Measurements from ENCODE around the gene USP47. TPM values are rescaled to one million over a fixed set of nuclear protein-coding genes. Genes with fewer than 3 reads are reported as not detected.

USP47 gene
- total and polyA plus RNA-seq, 2 of the 13 experiments (the other 11 are each of a cell fraction or from before 2014, with no cell fraction given) = 12.2 to 52.7 TPM

DNA sequence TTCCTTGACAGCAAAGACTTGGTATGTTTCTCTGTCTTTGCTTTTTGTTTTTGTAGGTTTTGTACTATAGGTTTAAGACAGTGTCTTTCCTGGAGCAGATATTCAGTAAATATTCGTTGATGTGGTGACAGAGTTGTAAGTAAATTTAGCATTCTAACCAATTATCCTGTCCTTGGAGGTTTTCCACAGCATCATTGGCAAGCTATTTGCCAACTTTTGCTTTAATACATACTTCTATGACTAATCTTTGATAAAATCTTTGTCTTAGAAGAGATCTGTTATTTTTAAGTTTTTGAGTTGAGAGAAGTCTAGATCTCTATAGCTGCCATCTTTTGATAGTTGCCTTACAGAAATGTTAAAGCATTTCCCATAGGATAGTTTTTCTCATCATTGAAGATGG lies 3.8 kb downstream of the USP47 start:
- no peak overlapping the region for H3K27ac ChIP-seq (ENCODE audit: extremely low read length, insufficient read depth, low read length)
- ATAC-seq (no peak), FAIRE-seq (no peak), DNase-seq (ENCODE audit: low spot score) (no peak)
- BruUV-seq (replicated peaks) = no TSS peak
- no peaks in the 10 kb centered on the region for H3K27me3 ChIP-seq (ENCODE audit: control insufficient read depth in 1 of 2, insufficient read depth in 2 of 2, low read length in 2 of 2)
- H3K4me1 ChIP-seq (ENCODE audit: insufficient read depth, low read length) = peaks cover 59% of the 10 kb centered on the region
- ChIA-PET POLR2A (no interaction called here), CTCF (ENCODE audit: low intra/inter-chr PET ratio, low total read pairs) (no interaction called here)
- intact Hi-C loops (cut with micrococcal nuclease; ENCODE audit: unreplicated experiment) (no loop called here), in situ Hi-C loops (cut with HindIII; ENCODE audit: extremely low pct_ligation_motif_present, low pct_unique_long_range_greater_than_20kb) (no loop called here)
- H3K4me2 ChIP-seq (ENCODE audit: low read depth, low read length) = peak overlapping the region; percentile 81; the same call in 1 of the 2 replicates
- H4K20me1 ChIP-seq (ENCODE audit: insufficient read depth, low read length) = peaks cover 54% of the 10 kb centered on the region
- H3K36me3 ChIP-seq (replicated peaks in 1 of 2; ENCODE audit: control insufficient read depth in 1 of 2, insufficient read depth in 2 of 2, low read length in 2 of 2) = no peaks in the 10 kb centered on the region
- H3K4me3 ChIP-seq (replicated peaks in 1 of 3; ENCODE audit: insufficient read depth in 1 of 3, low read depth in 2 of 3, low read length in 3 of 3) = no peak overlapping the region
- H3K9ac ChIP-seq (ENCODE audit: insufficient read depth, low read depth, low read length) = no peak overlapping the region
- no peak overlapping the region for H2AFZ ChIP-seq (ENCODE audit: low read length)
- peaks cover 84% of the 10 kb centered on the region for H3K79me2 ChIP-seq (ENCODE audit: insufficient read depth, low read length)
- TF ChIP-seq MAF1 (CRISPR knock-in tag; IDR thresholded peaks at IDR 0.05; ENCODE audit: borderline replicate concordance) (no peak), KAT8 (CRISPR knock-in tag; IDR thresholded peaks at IDR 0.05) (no peak), ZNF354B (CRISPR knock-in tag; IDR thresholded peaks at IDR 0.05) (no peak), ATRX (CRISPR knock-in tag; IDR thresholded peaks at IDR 0.05; ENCODE audit: borderline replicate concordance) (no peak), HDAC1 (CRISPR knock-in tag; IDR thresholded peaks at IDR 0.05) (no peak), TMF1 (CRISPR knock-in tag; IDR thresholded peaks at IDR 0.05; ENCODE audit: low read depth) (no peak), ZFAT (CRISPR knock-in tag; conservative IDR thresholded peaks at IDR 0.05) (no peak), SP5 (CRISPR knock-in tag; IDR thresholded peaks at IDR 0.05; ENCODE audit: borderline replicate concordance, low read depth) (no peak)
- TF ChIP-seq, protein P1, sequence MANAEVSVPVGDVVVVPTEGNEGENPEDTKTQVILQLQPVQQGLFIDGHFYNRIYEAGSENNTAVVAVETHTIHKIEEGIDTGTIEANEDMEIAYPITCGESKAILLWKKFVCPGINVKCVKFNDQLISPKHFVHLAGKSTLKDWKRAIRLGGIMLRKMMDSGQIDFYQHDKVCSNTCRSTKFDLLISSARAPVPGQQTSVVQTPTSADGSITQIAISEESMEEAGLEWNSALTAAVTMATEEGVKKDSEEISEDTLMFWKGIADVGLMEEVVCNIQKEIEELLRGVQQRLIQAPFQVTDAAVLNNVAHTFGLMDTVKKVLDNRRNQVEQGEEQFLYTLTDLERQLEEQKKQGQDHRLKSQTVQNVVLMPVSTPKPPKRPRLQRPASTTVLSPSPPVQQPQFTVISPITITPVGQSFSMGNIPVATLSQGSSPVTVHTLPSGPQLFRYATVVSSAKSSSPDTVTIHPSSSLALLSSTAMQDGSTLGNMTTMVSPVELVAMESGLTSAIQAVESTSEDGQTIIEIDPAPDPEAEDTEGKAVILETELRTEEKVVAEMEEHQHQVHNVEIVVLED (CRISPR knock-in tag; IDR thresholded peaks at IDR 0.05; ENCODE audit: borderline replicate concordance) = no peak
- TF ChIP-seq, protein P2, sequence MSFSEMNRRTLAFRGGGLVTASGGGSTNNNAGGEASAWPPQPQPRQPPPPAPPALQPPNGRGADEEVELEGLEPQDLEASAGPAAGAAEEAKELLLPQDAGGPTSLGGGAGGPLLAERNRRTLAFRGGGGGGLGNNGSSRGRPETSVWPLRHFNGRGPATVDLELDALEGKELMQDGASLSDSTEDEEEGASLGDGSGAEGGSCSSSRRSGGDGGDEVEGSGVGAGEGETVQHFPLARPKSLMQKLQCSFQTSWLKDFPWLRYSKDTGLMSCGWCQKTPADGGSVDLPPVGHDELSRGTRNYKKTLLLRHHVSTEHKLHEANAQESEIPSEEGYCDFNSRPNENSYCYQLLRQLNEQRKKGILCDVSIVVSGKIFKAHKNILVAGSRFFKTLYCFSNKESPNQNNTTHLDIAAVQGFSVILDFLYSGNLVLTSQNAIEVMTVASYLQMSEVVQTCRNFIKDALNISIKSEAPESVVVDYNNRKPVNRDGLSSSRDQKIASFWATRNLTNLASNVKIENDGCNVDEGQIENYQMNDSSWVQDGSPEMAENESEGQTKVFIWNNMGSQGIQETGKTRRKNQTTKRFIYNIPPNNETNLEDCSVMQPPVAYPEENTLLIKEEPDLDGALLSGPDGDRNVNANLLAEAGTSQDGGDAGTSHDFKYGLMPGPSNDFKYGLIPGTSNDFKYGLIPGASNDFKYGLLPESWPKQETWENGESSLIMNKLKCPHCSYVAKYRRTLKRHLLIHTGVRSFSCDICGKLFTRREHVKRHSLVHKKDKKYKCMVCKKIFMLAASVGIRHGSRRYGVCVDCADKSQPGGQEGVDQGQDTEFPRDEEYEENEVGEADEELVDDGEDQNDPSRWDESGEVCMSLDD (CRISPR knock-in tag; IDR thresholded peaks at IDR 0.05; ENCODE audit: borderline replicate concordance) = no peak
- WGBS (ENCODE audit: low lambda C conversion rate) = 87% methylated on average over 1 of the region's 1 CpG
- no peaks in the 10 kb centered on the region for H3K9me3 ChIP-seq (ENCODE audit: low read length)
